Left renal cortex interstitium (tissue), 4 donors: ENCODE measurements around the gene SLIT1. TPM values are rescaled to one million over a fixed set of nuclear protein-coding genes. Genes with fewer than 3 reads are reported as not detected.
"Not testable (repeated sequence)": the region's sequence is repeated elsewhere in the genome, so short reads cannot be mapped to it uniquely, and the experiment has no call there.

Experiments
- DNase-seq, 4 donors: peaks; one replicate each; pipeline ENCODE4 v3.0.0-alpha.2; 2013; ENCODE audit warnings: low read depth in 4 of 4, low spot score in 2 of 4, missing footprints in 1 of 4
- polyA plus RNA-seq, 4 donors: library from polyadenylated mRNA; unstranded; fragments of 120-200 nt; gene quantifications; one replicate each; pipeline ENCODE4 v1.2.1, GENCODE V29; 2013; ENCODE audit not compliant: insufficient read length in 4 of 4

Gene SLIT1
- polyA plus RNA-seq, 4 donors = 5.8 to 9.7 (median 7.2) TPM

DNA sequence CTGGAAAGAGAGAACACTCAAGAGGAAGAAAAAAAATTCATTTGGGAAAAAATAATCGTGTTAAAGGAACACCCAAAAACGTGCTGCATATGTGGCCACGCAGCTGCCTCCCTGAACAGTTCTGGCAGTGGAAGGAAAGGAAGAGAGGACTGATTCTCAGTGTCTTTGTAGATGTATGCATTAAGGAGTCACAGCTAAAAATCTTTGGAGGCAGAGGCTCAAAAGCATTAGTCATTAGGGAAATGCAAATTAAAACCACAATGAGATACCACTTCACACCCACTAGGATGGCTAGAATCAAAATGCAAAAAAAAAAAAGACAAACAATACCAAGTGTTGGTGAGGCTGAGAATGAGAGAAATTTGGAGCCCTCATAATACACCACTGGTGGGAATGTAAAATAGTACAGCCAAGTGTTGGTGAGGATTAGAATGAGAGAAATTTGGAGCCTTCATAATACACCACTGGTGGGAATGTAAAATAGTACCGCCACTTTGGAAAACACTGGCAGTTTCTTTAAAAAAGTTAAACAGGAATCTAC lies 134.7 kb downstream of the SLIT1 start:
- DNase-seq = no peak

DNA sequence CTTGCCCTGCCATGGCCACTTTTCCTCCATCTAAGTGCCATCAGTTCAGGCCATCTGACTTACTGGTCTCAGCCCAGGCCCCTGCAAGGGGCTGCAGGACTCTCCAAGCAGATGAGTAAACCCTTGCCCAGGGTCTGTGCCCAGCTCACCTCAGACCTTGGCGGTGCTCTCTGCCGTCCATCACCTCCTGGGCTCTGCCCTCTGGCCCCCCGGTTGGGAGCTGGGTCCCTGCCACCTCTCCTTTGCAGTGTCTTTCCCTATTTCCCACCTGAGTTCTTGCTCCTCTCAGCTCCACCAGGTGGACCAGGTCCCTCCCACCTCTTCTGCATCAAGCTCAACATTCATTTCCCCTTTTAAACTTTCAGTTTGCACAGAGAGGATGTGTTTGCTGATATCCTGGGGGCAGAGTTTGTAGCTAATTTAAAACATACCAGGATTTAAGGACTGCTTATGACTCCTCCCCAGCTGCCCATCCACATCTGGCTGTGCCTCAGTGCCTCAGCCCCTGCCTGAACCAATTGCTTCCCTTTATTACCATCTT lies 135.5 kb downstream of the SLIT1 start:
- DNase-seq = no peak

DNA sequence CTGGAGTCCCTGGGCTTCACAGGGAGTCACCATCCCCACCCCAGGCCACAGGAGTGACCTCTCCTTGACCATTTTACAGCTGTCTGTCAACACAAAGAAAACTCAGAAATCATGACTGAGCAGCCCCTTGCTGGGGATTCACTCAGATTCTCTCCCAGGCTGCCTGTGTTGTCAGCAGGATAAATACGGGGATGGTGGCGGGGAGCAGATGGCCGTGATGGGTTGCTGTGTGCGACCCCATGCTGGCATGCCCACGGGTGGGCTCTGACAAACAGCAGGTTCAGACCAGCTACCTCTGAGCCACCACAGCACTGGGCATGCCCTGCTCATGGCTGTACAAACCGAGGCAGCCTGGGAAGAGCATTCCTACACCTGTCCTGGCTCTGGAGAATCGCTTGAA lies 136.1 kb downstream of the SLIT1 start:
- no peak for DNase-seq

DNA sequence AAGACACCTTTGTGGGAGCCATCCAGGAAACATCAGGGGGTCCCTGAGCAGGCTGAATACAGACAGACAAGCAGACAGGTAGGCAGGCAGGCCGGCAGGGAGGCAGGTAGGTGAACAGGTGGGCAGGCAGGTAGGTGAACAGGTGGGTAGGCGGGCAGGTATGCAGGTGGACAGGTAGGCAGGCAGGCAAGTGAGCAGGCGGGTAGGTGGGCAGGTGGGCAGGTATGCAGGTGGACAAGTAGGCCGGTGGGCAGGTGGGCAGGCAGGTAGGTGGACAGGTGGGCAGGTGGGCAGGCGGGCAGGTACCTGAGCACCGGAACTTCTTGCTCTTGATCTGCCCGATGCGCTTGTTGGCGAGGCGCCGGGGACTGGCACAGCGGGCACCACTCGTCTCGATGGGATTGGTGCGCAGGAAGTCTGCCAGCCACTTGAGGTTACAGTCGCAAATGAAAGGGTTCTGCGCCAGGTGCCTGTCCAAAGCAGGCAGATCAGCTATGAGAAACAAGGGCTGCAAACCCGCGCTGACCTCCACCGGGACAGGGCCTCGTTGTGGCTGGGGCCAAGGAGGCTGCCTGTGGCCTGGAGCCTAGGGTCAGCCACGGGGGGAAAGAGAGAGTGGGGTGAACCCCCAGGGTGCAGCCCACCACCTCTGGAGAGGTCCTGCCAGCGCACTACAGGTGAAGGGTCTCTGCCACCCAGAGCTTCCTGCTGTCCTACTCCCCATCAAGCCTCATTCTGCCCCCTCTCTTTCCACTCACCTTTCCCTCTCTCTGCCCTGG lies 136.9 kb downstream of the SLIT1 start:
- no peak for DNase-seq

DNA sequence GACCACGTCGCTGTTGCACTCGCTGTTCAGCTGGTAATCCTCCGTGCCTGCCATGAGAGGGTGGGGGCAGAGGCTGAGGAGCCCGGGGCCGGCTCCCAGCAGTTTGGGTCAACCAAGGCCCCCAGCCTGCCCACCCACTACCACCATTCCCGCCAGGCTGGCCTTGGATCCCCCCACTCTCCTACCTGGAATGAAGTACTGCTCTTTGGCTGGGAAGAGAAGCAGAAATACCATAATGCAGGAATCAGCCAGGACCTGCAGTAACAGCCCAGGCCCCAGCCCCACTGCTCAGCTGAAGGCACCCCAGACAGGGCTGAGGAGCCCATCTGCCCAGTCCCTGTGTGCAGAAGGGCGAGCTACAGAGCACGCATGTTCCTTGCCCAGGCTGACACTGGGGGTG lies 138.0 kb downstream of the SLIT1 start:
- no peak for DNase-seq

DNA sequence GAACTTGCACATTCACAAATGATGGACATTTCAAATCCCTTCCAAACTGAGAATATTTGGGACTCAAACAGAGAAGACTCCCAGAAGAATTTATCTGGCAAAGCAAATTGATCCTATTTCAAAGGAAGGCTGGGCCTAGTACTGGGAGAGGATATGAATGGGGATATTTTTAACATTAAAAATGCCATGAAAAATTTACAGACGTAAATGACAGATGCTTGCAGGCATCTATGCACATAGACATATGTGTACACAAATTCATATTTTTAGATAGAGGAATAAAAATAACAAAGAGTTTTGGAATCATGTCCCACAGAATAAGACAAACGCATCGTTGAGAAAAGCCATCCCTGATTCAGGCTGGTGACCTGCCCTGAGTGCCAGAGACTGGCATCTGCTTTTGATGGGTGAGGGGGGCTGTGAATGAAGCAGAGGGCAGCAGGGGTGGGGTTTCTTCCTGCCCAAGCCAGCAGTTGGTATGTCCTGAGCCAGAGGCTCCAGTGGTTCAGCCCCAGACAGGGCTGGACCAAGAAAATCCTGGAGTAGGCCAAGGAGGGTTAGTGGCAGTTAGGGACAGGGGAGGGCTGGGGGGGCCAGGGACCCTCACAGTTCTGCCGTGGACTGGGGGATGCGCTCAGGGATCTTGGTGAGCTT lies 138.5 kb downstream of the SLIT1 start:
- DNase-seq = no peak

DNA sequence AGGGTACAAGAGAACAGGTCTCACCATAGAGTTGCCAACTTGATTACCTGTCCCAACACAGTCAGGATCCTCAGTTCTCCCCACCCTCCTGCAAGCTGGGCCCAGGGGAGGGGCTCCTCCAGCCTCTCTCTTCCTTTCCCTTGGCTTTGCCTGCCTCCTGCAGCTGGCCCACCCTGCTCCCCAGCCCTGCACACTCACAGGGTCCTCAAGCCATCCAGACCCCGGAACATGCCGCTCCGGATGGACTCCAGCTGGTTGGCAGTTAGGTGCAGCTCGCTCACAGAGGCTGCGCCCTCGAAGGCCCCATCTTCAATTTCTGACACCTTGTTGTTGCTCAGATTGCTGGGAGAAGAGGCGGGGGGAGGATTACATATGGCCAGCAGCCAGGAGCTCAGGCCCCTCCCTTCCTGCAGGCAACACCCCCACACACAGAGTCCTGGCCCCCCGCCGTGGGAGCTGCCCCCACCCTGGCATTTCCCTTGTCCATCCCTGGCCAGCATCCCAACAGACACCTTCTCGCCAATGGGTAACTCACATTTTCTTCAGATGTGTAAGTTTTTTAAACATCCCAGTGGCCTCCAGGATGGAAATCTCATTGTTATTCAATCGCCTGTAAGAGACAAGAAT lies 139.2 kb downstream of the SLIT1 start:
- DNase-seq = no peak

DNA sequence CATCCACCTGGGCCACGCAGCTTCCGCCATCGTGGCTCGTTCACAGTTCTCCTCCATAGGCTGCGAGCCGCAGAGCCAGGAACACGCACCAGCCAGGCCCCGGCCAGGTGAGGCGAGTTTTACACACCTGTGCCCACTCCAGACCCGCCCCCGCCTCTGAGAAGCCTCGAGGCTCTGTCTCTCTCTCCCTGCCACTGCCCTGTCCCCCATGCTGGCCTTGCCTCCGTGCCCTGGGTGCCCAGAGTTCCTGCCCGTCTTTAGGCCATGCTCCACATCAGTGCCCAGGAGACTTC lies 142.2 kb downstream of the SLIT1 start:
- no peak for DNase-seq

DNA sequence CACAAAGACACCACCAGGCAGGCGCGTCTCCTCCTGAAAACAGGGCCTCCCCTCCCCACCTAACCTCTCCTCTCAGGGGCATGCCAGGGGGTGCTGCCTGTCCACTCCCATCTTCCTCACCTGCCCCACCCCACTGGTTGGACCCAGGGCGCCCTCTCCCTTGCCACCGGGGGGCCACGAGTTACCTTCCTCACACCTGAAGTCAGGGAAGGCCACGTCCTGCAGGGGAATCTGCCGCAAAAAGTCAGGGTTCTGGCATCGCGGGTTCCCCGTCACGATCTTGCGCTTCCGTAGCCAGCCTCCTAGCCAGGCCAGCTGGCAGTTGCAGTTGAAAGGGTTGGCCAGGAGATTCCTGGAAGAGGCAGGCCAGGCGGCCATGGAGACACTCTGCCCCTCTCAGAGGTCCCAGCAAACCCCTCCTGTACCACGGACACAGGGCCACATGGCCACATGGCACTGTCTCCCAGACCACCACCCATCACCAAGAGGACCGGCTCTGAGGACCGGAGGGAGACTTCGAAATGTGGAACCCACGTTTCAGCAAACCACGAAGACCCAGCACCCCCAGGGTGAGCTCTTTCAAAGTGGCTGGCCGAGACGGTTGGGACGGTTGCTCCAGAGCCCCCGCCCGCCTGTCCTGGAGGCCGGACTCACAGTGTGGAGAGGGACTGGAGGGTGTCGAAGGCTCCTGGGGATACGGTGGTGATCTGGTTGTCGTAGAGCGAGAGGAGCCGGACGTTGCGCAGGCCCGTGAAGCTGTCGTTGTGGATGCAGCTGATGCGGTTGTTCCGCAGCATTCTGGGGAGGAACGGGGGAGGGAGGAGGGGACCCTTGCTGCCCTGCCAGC lies 142.8 kb downstream of the SLIT1 start:
- no peak for DNase-seq

DNA sequence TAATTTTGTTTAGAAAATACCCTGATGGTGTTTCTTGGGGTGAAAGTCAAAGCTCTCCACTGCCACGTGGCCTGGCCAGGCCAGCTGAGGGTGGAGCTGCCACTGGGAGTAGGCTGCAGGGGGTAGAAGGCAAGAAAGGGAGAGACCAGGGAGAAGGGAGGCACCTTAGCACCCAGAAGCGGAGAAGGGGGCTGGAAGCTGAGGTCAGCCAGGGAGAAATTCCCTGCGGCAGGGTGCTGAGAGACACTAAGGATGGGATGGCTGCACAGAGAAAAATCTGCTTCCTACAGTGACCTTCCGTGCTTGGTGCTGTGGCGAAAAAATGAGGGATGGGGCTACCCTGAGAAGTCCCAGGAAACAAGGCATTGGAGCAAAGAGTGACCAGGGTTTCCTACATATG lies 143.7 kb downstream of the SLIT1 start:
- DNase-seq = no peak

DNA sequence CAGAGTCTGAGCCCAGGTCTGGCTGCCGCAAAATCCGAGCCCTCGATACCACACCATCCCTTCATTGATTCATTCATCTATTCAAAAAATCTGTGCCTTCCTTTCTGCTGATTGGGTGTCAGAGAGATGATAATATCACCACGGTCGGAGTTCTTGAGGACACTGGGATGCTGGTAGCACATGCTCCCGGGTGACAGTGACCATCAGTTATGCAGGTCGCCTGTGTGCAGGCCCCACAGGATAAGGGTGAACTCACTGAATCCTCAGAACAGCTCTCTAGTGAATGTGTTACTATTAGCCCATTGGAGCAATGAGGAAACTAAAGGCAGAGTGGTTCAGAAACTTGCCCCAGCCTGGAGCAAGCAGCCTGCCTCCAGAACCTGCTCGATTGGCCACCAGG lies 145.1 kb downstream of the SLIT1 start:
- no peak for DNase-seq

DNA sequence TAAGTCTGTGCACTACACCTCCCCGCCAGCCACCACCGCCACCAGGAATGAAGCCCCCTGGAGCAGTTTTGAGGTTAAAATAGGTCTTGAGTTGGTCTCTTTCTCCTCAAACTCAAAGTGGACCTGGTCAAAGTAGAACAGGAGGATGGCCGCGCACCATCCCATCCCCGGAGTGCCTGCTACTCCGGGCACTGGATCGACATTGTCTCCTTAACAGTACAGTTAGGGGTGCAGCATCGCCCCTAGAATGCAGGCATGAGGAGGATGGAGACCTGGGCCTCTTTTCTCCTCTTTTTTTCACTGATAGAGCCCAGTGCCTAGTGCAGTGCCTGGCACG lies 145.5 kb downstream of the SLIT1 start:
- no peak for DNase-seq

DNA sequence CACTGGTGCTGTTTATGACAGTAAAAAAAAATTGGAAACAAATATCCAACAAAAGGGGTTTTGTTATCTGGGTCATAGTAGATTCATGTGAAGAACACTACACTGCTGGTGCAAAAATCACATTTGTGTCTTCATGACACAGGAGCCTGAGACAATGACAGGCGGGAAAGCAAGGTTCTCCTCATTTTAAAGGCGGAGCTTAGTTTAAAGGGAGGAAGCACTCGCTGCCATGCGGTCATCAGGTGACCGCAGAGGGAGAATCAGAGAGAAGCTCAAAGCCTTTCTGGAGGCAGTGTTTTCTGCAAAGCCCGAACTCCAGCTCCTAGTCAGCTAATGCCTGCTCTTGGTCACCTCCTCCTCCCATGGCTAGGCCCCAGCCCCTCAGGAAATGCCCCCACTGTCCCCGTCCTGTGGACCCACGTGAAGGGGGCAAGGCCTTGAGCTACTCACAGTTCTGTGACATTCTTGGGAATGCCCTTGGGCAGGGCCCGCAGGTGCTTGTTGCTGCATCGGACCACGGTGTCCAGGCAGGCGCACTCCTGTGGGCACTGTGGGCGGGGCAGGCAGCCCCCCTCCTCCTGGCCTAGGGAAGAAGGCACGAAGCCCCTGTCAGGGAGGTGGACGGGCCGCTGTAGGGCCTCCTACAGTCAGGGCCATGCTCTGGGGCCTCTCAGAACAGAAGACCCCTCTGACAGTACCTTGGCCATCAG lies 146.1 kb downstream of the SLIT1 start:
- DNase-seq = no peak

DNA sequence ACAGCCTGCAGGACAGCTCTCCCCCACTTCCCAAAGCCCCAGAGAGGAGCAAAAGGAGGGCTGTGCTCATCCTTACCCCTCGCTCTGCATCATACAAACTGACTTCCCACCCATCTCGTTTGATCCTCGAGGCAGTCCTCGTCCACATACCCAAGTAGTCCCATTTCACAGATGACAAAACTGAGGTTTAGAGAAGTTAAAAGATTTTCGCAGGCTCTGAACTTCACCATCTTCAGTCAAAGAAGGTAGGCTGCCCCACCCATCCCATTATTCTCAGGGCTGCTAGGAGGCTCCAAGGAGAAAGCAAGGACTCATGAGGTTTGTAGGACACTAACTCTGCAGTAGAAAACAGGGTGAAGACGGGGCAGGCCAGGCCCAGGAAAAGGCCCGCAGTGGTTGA lies 147.1 kb downstream of the SLIT1 start:
- DNase-seq = no peak

DNA sequence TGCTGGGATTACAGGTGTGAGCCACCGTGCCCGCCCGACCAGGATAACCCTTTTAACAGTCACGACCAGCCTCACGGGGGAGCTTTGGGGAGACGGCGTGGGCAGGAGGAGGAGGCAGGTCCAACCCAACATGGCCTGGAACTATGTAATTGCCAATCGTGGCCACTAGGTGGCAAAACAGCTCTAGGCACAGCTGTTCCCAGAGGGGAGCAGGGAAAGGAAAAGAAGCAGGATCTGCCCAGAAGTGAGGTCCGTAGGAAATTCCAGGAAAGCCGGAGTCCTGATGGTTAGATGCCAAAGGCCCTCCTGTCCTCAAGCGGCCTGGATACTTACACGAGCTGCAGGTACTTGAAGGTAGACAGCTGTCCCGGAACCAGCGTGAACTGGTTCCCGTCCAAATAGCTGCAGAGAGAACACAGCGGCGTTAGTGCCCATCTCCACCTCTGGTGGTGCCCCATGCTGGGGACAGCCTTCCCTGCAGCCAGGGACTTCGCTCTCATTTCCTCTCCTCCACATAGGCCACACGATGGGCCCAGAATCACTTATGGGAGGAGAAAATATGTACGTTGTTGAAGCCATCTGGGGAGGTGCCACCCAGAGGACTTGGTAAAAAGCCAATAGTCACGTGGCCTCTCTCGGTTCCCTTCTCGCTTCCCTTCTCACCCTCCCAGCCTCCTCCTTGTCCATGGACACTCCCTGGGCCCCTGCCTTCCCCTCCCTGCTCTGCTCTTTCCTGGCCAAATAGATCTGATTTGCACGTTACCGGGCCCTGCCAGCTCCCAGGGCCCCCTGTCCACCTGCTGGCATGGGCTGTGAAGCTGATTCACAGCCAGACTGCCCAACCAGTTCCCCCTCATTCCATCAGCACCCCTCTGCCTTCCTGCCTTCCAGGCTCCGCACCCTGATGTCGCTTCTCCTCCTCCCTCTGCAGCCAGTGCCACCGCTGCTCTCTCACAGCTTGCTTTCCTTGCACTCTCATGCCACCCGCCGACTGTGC lies 148.1 kb downstream of the SLIT1 start:
- DNase-seq = peak; percentile 51 to 72 (median 61)

DNA sequence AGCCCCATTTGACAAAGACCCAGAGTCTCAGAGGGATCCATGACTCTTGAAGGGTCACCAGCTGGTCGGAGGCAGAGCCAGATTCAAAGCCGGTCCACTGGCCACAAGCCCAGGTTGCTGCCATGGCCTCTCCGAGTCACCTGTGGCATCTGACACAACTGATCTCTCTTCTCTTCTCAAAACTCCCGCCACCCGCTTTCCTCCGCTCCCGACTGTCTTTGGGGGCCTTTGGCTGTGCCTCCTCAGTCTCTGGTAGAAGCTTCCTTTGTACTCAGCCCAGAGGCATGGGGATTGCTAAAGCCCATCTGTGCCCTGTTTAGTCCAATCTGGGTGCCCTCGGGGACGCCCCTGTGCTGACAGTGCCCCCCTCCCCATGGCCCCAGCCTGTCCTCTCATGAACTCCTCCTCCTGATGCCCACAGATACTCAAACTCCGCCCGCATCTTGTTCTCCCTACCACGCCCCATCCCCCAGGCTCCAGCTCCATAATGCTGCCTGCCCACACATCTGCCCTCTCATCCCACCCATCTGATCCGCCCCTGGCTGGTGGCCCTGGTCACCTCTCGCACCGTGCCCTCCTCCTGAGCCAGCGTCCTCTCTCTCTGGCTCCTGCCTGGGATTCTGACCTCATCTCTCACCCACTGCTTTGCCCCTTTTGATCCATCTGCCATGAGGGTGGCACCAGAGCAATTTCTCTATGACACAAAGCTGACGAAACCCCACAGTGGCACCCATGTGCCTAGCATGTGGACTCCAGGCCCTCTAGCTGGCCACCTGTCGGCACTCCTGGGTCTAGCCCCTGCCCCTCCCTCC lies 150.6 kb downstream of the SLIT1 start:
- DNase-seq = no peak

DNA sequence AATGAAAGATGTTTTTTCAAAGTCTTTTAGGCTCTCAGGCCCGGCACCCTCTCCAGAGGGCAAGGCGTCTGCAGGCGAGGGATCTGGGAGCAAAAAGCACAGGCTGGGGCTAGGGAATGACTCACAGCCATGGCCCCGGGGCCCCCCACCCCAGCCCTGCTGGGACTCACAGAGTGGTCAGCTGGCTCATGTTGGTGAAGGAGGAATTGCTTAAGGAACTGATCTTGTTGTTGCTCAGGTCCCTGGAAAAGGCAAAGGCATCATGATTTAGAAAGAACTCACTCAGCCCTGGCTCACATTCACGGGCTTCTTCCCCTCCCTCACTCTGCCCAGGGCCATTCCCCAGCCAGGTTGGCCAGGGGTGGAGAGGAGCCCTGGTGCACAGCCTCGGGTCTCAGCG lies 151.5 kb downstream of the SLIT1 start:
- DNase-seq = no peak

DNA sequence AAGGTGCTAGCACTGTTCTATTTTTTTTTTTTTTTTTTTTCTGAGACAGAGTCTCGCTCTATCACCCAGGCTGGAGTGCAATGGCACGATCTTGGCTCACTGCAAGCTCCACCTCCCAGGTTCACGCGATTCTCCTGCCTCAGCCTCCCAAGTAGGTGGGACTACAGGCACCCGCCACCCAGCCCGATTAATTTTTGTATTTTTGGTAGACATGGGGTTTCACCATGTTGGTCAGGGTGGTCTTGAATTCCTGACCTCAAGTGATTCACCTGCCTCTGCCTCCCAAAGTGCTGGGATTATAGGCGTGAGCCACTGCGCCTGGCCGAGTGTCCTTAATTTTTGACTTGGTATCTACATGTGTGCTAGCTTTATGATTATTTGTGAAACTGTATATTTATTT lies 151.9 kb downstream of the SLIT1 start:
- not testable (repeated sequence) for DNase-seq
